Measurements from ENCODE around the gene RIN3.
A peak's percentile ranks its signal among the peaks of the same experiment; 100 is the strongest.
"Not testable (repeated sequence)": the region's sequence is repeated elsewhere in the genome, so short reads cannot be mapped to it uniquely, and the experiment has no call there.

Gene RIN3

DNA sequence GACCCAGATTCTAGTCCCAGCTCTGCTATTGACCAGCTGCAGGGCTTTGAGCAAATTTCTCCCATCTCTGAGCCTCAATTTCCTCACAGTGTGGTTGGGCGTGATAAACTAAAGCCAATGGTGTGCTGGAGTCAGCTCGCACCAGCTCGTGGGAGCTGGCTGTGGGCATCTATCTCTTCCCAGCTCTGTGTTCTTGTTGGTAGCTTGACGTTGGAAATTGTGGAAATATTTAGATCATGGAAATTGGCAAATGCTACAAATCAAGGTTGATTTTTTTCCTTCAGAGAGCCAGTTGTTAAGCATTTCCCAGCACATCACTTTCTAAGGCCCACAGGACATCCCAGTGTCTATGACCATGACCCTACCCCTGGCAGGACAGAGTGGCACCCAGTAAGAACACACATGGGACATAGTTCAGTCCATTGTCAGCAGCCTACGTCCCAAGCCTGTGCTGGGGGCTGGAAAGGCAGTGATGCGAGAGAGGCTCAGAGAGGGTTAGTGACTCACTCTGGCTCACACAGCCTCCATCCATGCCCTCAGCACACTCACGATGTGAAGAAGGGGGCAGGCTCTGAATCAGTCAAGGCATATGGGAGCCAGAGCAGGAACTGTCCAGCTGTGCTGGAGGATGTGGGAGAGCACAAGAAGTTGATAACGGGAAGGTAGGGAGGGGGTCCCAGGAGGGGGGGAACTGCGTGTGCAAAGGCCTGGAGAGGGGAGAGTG, 157.2 kb downstream of the RIN3 start:
- Mint-ChIP-seq H3K4me1 (ENCODE audit: low read depth) (peaks cover 96% of the 10 kb centered on the region), H3K9me3 (no peaks in the 10 kb centered on the region), H3K36me3 (ENCODE audit: low read depth) (peaks cover 80% of the 10 kb centered on the region), H3K27ac (peak overlapping the region; percentile 85), H3K27me3 (no peaks in the 10 kb centered on the region), H3K4me3 (peak overlapping the region; percentile 17)

DNA sequence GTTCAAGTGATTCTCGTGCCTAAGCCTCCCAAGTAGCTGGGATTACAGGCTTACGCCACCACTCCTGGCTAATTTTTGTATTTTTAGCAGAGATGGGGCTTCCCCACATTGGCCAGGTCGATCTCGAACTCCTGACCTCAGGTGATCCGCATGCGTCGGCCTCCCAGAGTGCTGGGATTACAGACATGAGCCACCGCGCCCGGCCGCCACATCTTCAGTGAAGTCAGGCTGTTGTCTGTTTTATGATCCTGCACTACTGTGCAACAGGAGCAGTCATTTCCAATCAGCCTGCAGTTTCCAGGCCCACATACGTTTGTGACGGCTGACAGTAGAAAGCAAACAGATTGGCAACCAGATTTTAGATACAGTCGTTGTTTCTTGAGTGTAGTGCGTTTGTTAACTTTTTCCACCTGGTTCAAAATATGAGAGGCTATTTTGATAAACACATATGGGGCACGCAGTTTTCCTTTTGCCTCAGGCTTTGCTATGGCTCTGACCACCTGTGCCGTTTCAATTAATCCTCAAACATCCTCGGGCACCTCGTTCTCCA, 160.1 kb downstream of the RIN3 start:
- Mint-ChIP-seq H3K27me3 (no peaks in the 10 kb centered on the region), H3K36me3 (ENCODE audit: low read depth) (peaks cover 81% of the 10 kb centered on the region), H3K4me1 (ENCODE audit: low read depth) (peaks cover 96% of the 10 kb centered on the region), H3K9me3 (no peaks in the 10 kb centered on the region), H3K27ac (no peak overlapping the region), H3K4me3 (no peak overlapping the region)

DNA sequence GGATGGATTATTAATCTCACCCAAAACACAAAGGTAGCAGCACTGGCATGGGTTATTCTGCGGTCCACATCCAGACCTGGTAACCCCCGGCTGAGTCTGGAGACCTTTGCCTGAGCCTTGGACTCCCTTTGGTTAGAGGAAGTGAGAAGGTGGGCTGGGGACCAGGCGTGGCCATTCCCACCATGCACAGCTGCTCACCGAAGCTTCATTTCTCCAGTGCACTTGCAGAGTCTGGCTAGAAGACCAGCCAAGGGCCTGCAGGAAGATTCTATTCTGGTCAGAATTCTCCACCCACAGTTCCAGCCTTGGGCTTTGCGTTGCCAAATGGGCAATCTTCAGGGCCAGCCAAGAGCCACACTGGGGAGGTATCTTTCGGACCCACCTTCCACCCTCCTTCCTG, 161.8 kb downstream of the RIN3 start:
- H3K9me3 Mint-ChIP-seq: no peaks in the 10 kb centered on the region
- H3K36me3 Mint-ChIP-seq (ENCODE audit: low read depth): peaks cover 85% of the 10 kb centered on the region
- H3K27ac Mint-ChIP-seq: peak overlapping the region; percentile 97
- peak overlapping the region; percentile 42 for H3K4me3 Mint-ChIP-seq
- H3K27me3 Mint-ChIP-seq: no peaks in the 10 kb centered on the region
- peaks cover 95% of the 10 kb centered on the region for H3K4me1 Mint-ChIP-seq (ENCODE audit: low read depth)

DNA sequence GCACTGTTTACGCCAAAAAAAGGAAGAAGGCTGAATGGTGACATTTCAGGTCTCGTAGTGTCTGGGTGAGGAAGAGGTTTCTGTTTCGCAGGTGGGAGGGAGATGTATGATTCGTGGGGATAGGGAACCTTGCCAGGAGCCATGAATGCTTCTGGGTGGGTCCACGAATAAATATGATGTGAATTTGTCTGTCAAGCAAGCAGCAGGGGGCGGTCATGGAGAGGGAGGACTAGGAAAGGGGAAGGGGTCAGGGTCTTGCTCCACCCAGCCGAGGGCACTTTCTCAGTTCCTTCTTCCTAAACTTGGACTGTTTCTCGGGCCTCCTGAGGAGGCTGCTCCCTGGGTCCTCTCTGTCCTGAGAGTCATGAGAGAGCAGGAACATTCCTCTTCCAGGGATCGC, 162.4 kb downstream of the RIN3 start:
- Mint-ChIP-seq H3K4me3 (peak overlapping the region; percentile 42), H3K9me3 (no peaks in the 10 kb centered on the region), H3K4me1 (ENCODE audit: low read depth) (peaks cover 95% of the 10 kb centered on the region), H3K27me3 (no peaks in the 10 kb centered on the region), H3K27ac (peak overlapping the region; percentile 97), H3K36me3 (ENCODE audit: low read depth) (peaks cover 83% of the 10 kb centered on the region)

DNA sequence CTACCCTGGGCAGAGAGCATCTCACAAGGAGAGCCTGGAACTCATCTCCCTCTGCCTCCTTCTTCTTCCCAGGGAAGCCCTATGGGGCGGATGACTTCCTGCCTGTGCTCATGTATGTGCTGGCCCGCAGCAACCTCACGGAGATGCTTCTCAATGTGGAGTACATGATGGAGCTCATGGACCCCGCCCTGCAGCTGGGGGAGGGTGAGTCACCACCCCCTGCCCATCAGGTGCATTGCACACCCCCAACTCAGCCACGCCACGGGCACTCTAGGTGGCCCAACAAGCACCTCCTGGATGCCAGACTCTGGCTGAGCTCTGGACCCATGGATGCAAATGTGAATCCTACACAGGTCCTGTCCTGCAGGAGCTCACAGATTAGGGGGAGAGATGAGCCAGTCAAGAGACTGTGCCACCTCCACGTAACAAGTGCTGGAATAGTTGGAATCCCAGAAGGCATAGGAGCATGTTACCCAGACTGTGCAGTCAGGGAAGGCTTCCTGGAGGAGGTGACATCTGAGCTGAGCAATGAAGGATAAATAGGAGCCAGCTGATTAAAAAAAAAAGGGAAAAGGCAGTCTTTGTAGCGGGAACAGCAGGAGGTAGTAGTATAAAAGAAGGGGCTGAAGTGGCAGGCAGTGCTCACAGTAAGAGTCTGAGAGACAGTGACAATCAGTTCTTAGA, 163.0 kb downstream of the RIN3 start:
- H3K4me3 Mint-ChIP-seq: peak overlapping the region; percentile 42
- H3K9me3 Mint-ChIP-seq: no peaks in the 10 kb centered on the region
- H3K4me1 Mint-ChIP-seq (ENCODE audit: low read depth): peaks cover 95% of the 10 kb centered on the region
- peak overlapping the region; percentile 97 for H3K27ac Mint-ChIP-seq
- peaks cover 84% of the 10 kb centered on the region for H3K36me3 Mint-ChIP-seq (ENCODE audit: low read depth)
- no peaks in the 10 kb centered on the region for H3K27me3 Mint-ChIP-seq

DNA sequence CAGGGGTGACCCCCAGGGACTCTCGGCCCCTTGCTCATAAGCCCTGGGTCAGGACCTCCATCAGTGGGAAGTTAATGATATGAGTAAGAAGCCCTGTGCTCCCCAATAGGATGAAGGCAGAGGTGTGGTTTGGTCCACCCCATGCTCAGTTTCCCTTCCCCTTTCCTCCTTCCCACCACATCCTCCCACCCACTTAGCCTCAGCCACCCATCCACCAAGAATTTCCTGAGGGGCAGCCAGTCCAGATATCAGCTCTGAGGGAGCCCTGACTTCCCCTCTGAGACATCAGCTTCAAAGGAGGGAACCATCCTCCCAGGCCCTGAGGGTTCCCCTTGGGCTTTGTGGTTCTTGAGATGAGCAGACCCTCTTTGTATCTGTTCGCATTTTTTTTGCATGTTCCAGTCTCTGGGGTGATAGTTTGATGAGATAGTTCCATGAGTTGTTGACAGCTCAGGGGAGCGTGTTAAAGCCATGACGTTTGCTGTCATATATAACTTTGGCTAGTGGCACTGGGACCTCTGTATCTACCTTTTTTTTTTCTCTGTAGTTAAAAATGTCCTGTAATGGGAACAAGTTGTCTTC, 163.6 kb downstream of the RIN3 start:
- no peaks in the 10 kb centered on the region for H3K27me3 Mint-ChIP-seq
- H3K9me3 Mint-ChIP-seq: no peaks in the 10 kb centered on the region
- peak overlapping the region; percentile 97 for H3K27ac Mint-ChIP-seq
- peaks cover 90% of the 10 kb centered on the region for H3K4me1 Mint-ChIP-seq (ENCODE audit: low read depth)
- H3K4me3 Mint-ChIP-seq: peak overlapping the region; percentile 42
- H3K36me3 Mint-ChIP-seq (ENCODE audit: low read depth): peaks cover 85% of the 10 kb centered on the region

DNA sequence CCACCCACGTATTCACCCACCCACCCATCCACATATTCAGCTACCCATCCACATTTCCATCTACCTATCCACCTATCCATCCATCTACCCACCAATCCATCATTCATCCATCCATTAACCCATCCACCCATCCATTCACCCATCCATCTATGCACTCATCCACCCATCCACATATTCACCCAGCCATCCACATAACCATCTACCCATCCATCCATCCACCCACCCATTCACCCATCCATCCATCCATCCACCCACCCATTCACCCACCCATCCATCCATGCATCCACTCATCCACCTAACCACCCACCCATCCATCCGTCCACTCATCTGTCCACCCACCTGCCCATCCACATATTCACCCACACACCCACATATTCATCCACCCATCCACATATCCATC, 164.4 kb downstream of the RIN3 start:
- H3K27me3 Mint-ChIP-seq: no peaks in the 10 kb centered on the region
- H3K4me1 Mint-ChIP-seq (ENCODE audit: low read depth): peaks cover 86% of the 10 kb centered on the region
- peak overlapping the region; percentile 39 for H3K4me3 Mint-ChIP-seq
- peak overlapping the region; percentile 97 for H3K27ac Mint-ChIP-seq
- H3K9me3 Mint-ChIP-seq: no peaks in the 10 kb centered on the region
- peaks cover 81% of the 10 kb centered on the region for H3K36me3 Mint-ChIP-seq (ENCODE audit: low read depth)

DNA sequence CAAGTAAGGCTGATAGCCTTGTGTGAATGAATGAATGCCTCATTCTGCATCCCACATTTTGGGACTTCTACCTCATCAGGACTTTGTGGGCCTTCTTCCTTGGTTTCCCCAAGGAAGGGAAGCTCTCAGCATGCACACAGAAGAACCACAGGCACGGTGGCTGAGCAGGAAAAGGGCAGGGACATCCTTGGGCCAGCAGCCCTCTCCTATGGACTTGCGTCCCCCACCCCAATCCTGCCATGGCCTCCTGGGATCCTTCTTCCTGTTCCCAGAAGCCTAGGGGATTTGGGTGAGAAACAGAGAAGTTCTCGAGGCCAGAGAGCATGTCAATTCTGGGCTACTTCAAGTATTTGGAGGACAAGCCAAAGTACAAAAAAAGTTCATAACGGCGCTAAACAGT, 165.2 kb downstream of the RIN3 start:
- Mint-ChIP-seq H3K27me3 (no peaks in the 10 kb centered on the region), H3K4me1 (ENCODE audit: low read depth) (peaks cover 80% of the 10 kb centered on the region), H3K9me3 (no peaks in the 10 kb centered on the region), H3K4me3 (no peak overlapping the region), H3K27ac (peak overlapping the region; percentile 40), H3K36me3 (ENCODE audit: low read depth) (peaks cover 81% of the 10 kb centered on the region)

DNA sequence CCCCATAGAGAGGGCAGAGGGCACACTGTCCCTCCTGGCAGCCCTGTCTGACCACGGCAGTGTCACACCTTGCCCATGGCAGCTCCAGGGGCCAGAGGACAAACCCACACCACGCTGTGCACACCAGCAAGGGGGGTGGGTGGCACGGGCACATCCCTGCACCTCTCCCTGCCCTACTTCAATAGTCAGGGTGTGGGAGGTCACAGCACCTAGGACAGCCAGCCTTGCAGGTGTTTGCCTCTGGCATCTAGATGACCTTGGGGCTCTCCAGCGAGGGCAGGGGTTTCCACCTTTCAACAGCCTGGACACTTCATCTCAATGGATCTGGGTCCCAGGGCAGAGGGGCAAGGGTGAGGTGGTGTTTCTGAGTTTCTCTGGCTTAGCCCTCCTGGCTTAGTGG, 165.7 kb downstream of the RIN3 start:
- H3K27ac Mint-ChIP-seq: peak overlapping the region; percentile 8
- peaks cover 76% of the 10 kb centered on the region for H3K36me3 Mint-ChIP-seq (ENCODE audit: low read depth)
- no peaks in the 10 kb centered on the region for H3K9me3 Mint-ChIP-seq
- H3K4me3 Mint-ChIP-seq: no peak overlapping the region
- H3K27me3 Mint-ChIP-seq: no peaks in the 10 kb centered on the region
- H3K4me1 Mint-ChIP-seq (ENCODE audit: low read depth): peaks cover 75% of the 10 kb centered on the region

DNA sequence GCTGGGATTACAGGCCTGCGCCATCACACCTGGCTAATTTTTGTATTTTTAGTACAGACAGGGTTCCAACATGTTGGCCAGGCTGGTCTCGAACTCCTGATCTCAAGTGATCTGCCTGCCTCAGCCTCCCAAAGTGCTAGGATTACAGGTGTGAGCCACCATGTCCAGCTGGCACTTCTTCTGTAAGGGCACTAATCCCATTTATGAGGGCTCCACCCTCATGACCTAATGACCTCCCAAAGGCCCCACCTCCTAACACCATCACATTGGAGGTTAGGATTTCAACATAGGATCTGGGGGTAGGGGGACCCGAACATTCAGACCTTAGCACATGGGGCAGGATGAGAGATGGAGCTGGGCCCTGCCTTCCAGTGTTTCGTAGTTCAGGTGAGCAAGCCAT, 166.7 kb downstream of the RIN3 start:
- H3K27me3 Mint-ChIP-seq, H3K4me3 Mint-ChIP-seq, H3K9me3 Mint-ChIP-seq: not testable (repeated sequence)
- H3K36me3 Mint-ChIP-seq (ENCODE audit: low read depth): peaks cover 69% of the 10 kb centered on the region
- peak overlapping the region; percentile 63 for H3K27ac Mint-ChIP-seq
- H3K4me1 Mint-ChIP-seq (ENCODE audit: low read depth): peaks cover 65% of the 10 kb centered on the region

DNA sequence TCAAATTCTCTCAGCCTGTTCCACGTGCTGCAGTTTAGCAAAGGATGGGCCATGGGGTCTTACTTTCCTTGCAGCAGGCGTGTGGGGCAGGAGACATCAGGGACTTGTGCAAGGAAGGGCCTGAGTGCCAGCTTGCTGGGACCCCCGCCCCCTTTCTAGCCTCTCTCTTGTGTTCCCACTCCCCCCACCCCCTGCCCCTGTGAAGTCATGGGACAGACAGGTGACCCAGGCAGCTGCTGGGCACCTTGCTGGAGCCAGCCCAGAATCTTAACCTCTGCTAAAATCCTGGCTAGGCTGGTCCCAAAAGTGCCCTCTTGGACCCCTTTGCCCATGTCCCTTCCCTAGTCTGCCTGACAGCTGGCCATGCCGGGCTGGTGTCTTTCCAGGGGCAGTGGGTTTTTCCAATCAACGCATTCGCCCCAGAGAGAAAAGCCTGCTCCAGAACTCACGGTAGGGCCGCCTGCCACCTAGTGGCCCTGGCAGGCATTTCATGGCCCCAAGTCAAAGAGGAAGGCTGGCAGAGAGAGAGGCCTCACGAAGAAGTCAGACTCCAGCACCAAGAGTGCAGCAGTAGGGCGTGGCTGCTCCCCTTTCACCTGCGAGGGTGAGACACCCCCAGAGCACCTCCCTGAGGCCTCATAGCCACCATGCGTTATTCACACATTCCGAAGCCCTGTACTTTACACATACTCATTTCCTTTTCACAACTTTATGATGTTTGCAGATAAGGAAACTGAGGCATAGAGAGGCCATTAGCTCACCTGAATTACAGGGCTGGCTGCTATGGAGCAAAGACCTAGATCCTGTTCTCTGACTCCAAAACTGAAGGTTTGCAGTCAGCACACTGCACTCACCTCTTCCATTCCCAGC, 167.4 kb downstream of the RIN3 start:
- Mint-ChIP-seq H3K4me1 (ENCODE audit: low read depth) (peaks cover 59% of the 10 kb centered on the region), H3K27me3 (no peaks in the 10 kb centered on the region), H3K9me3 (no peaks in the 10 kb centered on the region), H3K4me3 (peak overlapping the region; percentile 23), H3K36me3 (ENCODE audit: low read depth) (peaks cover 70% of the 10 kb centered on the region), H3K27ac (peak overlapping the region; percentile 63)

DNA sequence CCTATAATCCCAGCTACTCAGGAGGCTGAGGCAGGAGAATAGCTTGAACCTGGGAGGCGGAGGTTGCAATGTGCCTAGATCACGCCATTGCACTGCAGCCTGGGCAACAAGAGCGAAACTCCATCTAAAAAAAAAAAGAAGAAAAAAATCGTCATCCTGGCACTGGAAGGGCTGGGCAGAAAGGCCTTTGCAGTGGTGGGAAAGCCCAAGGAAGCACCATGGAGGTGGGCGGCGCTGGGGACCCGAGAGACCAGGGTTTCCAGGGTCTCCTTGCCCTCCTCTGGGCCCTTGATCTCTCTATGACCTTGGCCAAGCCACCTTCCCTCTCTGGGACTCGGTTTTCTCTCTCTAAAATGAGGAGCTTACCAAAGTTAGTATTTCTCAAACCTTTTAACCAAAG, 169.5 kb downstream of the RIN3 start:
- H3K4me1 Mint-ChIP-seq (ENCODE audit: low read depth): peaks cover 38% of the 10 kb centered on the region
- no peaks in the 10 kb centered on the region for H3K27me3 Mint-ChIP-seq
- no peak overlapping the region for H3K4me3 Mint-ChIP-seq
- no peaks in the 10 kb centered on the region for H3K9me3 Mint-ChIP-seq
- H3K36me3 Mint-ChIP-seq (ENCODE audit: low read depth): peaks cover 59% of the 10 kb centered on the region
- H3K27ac Mint-ChIP-seq: no peak overlapping the region

DNA sequence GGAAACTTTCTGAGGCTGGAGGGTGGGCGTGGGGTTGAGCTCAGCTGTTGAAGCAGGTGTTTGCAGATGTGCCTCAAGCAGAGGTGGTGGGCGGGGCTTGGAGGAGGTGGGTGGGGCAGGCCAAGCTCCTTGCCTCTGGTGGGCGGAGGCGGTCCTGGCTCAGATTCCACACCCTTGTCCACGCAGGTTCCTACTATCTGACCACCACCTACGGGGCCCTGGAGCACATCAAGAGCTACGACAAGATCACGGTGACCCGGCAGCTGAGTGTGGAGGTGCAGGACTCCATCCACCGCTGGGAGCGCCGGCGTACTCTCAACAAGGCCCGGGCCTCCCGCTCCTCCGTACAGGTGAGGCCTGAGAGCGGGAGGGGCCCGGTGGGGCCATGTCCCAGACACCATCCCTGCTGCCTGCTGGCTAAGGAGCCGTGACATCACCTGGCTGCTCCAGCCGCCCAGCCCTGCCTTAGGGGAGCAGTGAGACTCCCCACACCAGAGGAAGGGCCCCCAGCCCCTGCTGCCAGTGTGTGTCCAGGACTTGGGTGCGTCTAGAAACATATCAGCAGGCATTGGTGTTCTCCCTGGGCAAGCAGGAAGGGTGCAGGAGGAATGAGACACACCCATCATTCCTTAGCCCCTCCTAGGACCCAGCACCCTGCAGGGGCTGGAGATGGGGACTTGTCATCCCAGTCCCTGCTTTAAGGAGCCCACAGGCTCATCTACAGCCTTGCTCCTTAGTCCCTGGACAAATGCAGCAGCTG, 171.4 kb downstream of the RIN3 start:
- Mint-ChIP-seq H3K4me1 (ENCODE audit: low read depth) (peaks cover 20% of the 10 kb centered on the region), H3K36me3 (ENCODE audit: low read depth) (peaks cover 39% of the 10 kb centered on the region), H3K27ac (no peak overlapping the region), H3K9me3 (no peaks in the 10 kb centered on the region), H3K27me3 (no peaks in the 10 kb centered on the region), H3K4me3 (no peak overlapping the region)

DNA sequence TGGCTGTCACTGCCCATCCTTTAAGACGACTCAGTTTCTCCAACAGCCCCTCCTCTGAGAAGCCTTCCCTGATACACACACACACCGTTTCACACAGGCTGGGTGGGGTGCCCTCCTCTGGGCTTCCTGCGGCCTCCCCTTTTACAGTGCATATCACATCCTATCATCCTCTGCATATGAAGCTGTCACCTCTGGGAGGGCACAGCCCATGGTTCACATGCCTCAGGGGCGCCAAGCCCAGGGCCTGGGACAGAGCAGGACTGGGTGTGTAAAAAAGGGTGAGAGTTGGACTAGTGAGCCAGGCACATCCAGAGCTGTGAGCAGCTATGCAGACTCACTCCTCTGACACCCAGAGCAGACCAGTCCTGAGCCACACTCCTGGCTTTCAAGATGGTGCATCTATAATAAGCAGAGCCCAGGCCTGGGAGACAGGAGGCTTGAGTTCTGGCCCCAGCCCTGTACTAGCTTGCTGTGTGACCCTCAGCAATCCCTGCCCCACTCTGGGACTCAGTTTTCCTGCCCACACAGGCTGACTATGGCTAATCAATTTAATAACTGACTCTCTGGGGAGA, 172.3 kb downstream of the RIN3 start:
- Mint-ChIP-seq H3K27me3 (no peaks in the 10 kb centered on the region), H3K9me3 (no peaks in the 10 kb centered on the region), H3K36me3 (ENCODE audit: low read depth) (peaks cover 33% of the 10 kb centered on the region), H3K27ac (peak overlapping the region; percentile 52), H3K4me3 (no peak overlapping the region), H3K4me1 (ENCODE audit: low read depth) (peaks cover 11% of the 10 kb centered on the region)
